Muscle of leg (tissue), 11 donors: ENCODE measurements around the gene CCDC33. TPM values are rescaled to one million over a fixed set of nuclear protein-coding genes. Genes with fewer than 3 reads are reported as not detected.

Experiments
- DNase-seq: peaks from one replicate; pipeline ENCODE4 v3.0.0; 2013
- H3K27ac ChIP-seq: one replicate; pipeline ENCODE4 v1.5.1; 2013; ENCODE audit warnings: mild to moderate bottlenecking, low read length, control low read depth
- H3K27me3 ChIP-seq: one replicate; pipeline ENCODE4 v1.6.1; 2013; ENCODE audit warnings: low read length; ENCODE audit not compliant: control insufficient read depth, insufficient read depth
- H3K36me3 ChIP-seq: one replicate; pipeline ENCODE4 v1.6.1; 2013; ENCODE audit warnings: low read length; ENCODE audit not compliant: control insufficient read depth, insufficient read depth
- H3K4me1 ChIP-seq: one replicate; pipeline ENCODE4 v1.6.1; 2013; ENCODE audit warnings: low read length; ENCODE audit not compliant: control insufficient read depth, insufficient read depth
- H3K4me3 ChIP-seq: one replicate; pipeline ENCODE4 v1.5.1; 2013; ENCODE audit warnings: low read length, control low read depth
- H3K9me3 ChIP-seq: replicated peaks from 2 replicates; pipeline ENCODE4 v1.6.1; 2013; ENCODE audit warnings: low read depth, low read length; ENCODE audit not compliant: control insufficient read depth
- WGBS: methylation state at CpG from one replicate; pipeline ENCODE4 v1.1.5; 2013; ENCODE audit warnings: missing lambda C conversion rate; ENCODE audit not compliant: insufficient coverage; 5-methylcytosine and 5-hydroxymethylcytosine counted together
- polyA plus RNA-seq, 8 donors: library from polyadenylated mRNA; unstranded; fragments of 120-200 nt; gene quantifications; one replicate each; pipeline versions ENCODE4 v1.2.1 to v1.2.3, GENCODE V29; 2013; ENCODE audit warnings: inconsistent platforms in 1 of 8, low replicate concordance in 1 of 8; ENCODE audit not compliant: insufficient read length in 8 of 8, insufficient read depth in 1 of 8
- total RNA-seq: library from RNA; stranded (reverse); fragments of 120-200 nt; gene quantifications from one replicate; pipeline ENCODE4 v1.2.4, GENCODE V29; 2013

CCDC33 gene
- total and polyA plus RNA-seq, 9 donors: 0.04 to 0.36 (median 0.22) TPM; not detected in 3

DNA sequence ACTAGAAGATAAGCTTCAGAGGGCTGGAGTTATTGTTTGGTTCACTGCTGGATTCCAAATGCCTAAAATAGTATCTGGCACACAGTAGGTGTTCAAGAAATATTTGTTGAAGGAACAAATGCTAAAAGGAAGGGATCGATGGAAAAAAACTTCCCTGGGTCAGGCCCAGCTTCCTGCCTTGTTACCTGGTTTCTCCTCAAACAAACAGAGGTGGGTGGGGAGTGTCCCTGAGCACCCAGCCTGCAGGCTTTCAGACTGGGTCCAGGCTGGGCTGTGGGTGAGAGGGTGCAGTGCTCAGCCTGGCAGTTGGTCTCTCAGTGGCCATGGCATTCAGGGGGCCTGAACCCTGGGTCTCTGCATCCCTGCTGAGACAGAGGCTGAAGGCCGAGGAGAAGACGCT, 19.2 kb upstream of the CCDC33 start:
- H3K27ac ChIP-seq: no peak overlapping the region
- no peak overlapping the region for H3K4me3 ChIP-seq
- no peaks in the 10 kb centered on the region for H3K36me3 ChIP-seq
- peaks cover 32% of the 10 kb centered on the region for H3K4me1 ChIP-seq
- DNase-seq: no peak
- no peaks in the 10 kb centered on the region for H3K9me3 ChIP-seq
- WGBS: 82% methylated on average over 3 of the region's 3 CpGs
- H3K27me3 ChIP-seq: peaks cover 2% of the 10 kb centered on the region

DNA sequence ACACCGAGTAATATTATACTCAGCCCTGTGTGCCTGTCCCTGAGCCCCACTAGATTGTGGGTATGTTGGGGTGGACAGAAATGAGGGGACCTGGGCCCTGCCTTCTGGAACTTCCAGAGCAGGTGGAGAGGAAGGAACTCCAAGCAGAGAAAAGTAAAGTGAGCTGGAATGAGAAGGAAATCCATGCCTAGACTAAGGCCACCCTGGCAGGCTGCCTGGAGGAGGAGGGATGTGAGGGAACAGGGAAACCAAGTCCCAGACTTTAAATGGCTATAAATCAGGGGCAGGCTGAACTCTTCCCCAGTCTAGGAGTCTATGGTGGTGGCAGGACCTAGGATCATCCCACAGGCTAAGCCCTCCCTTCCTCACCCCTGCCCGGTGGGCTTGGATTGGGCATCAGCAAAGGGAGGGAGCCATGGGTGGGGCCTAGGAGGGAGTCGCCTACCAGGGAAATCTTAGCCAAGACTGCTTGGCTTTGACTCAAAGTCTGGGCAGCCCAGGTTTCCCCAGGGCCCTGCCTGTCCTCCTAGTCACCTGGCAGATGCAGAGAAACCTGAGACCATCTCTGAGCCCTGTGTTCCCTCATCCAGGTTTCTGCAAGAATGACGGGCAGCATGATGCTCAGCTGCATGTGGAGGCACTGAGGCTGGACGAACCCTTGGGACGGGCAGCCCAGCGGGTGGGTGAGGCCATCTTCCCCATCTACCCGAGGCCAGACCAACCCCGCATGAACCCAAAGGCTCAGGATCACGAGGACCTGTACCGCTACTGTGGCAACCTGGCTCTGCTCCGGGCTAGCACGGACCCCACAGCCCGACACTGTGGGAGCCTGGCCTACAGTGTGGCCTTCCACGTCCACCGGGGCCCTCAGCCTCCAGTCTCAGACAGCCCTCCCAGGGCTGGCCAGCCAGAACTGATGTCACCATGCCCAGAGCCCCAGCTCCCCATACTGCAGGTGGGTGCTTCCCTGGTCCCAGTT, 17.9 kb upstream of the CCDC33 start:
- H3K36me3 ChIP-seq: no peaks in the 10 kb centered on the region
- WGBS: 91% methylated on average over 14 of the region's 16 CpGs
- no peak overlapping the region for H3K4me3 ChIP-seq
- DNase-seq: no peak
- peaks cover 5% of the 10 kb centered on the region for H3K27me3 ChIP-seq
- H3K4me1 ChIP-seq: peaks cover 42% of the 10 kb centered on the region
- H3K9me3 ChIP-seq: no peaks in the 10 kb centered on the region
- no peak overlapping the region for H3K27ac ChIP-seq

DNA sequence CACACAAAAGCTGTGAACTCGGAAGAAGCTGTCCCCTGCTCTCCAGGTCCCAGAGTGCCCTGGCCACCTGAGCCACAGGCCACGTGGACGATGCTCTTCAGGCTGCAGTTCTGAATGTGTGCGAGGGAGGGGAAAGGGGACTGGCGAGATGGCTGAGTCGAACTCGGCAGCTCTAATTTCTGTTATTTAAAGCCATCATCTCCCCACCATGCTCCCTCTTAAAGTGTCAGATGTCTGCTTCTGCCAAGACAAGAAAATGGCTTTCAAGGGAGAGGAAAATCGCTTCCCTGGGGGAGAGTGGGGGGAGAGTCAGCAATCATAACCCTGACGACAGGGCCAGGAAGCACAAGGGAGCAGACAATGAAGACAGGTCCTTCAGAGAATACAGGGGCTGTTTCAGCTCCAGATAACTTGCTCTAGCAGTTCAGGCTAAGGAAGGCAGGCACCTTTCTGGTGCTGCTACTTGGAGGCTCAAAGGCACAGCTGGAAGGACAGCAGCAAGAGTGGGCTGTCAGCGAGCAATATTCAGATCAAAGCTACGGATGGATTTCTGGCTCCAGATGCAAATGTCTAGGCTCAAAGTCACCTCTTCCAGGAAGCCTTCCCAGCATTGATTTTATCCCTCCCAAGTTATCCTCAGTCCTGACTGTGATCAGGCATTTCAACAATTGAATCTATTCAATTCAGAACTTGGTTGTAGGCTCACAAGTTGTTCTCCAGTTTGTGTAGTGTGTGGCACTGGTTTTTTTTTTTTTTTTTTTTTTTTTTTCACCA, 15.5 kb upstream of the CCDC33 start:
- Histone ChIP-seq H3K9me3 (no peaks in the 10 kb centered on the region), H3K4me1 (peaks cover 40% of the 10 kb centered on the region), H3K27me3 (peaks cover 6% of the 10 kb centered on the region), H3K27ac (no peak overlapping the region), H3K4me3 (no peak overlapping the region), H3K36me3 (no peaks in the 10 kb centered on the region)
- 35% methylated on average over 5 of the region's 11 CpGs for WGBS
- DNase-seq: no peak

DNA sequence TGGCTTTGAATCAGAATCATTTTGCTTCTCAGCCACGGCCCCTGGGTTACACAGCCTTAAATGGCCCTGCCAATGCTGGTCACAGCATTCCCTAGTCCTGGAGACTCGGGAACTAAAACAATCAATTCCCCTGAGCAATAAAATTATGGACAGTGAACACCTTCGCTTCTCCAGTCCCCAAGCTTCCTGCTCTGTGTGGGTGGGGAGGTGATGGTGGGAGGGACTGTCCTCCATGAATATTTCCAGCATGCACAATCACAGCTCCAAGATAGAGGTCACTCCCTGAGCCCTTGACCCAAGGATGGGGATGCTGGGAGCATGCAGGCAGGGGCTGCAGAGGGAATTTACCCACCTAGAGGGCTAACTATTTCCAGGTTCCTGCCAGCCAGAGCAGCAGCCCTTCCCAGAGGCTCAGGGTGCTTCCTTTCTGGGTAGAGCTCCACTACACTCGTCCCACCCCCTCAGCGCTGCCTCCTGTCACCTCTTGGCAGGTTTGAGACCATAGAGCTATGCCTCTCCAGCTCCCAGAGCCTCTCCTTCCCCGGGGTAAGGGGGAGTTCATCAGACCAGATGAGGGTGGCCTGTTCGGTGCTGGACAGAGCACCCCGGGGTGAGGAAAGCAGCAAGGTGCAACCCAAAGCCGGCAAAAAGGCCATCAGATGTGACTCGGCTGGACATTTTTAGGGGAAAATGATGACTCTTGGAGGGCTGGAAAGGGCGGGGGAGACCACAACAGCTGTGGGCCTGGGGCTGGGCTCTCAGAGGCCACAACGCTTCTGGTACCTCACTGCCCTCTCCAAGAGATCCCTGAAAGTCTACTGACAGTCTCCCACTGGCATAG, 14.5 kb upstream of the CCDC33 start:
- Histone ChIP-seq H3K9me3 (no peaks in the 10 kb centered on the region), H3K27ac (peak overlapping the region; percentile 20), H3K4me3 (no peak overlapping the region), H3K4me1 (peaks cover 40% of the 10 kb centered on the region), H3K27me3 (peaks cover 6% of the 10 kb centered on the region), H3K36me3 (no peaks in the 10 kb centered on the region)
- WGBS: 28% methylated on average over 7 of the region's 12 CpGs
- DNase-seq: no peak

DNA sequence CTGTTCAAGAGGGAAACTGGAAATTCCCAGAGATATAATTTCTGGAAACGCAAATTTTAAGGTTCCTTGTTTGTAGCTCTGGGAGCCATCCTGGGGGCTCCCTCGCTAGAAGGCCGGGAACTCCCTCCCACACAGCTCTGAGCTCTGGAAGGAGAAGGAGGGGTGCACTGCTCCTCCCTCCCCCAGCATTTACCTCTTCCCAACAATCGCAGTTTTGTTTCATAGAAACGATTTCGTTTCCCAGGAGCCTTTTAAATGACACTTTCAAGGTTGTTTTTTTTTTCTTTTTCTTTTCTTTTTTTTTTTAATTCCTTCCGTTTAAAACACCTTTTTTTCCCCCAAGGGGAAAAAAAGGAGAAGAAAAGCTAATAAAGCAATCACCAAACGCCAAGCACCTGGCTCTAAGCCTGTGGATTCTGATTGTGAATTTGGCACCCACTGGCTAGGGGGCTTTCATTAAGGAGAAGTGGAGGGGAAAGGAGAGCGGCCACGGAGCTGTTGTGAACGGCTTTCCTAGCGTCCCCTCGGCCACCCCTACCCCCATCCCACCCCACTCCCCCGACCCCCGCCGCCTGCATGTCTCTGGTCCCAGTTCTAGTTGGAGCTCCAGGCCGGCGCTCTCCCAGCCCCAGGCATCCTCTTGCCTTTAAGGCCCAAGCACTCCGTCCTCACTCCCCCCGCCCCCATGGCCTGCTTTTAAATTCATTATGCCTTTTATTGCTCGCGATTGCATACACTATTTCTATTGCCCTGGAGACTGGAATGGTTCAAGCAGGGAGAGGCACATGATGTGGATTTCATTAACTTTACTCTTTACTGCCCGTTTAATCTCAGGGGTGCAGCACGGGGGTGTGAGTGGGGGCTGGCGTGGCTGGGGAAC, 13.6 kb upstream of the CCDC33 start:
- Histone ChIP-seq H3K9me3 (no peaks in the 10 kb centered on the region), H3K4me1 (peaks cover 40% of the 10 kb centered on the region), H3K4me3 (no peak overlapping the region), H3K27ac (no peak overlapping the region), H3K27me3 (peaks cover 6% of the 10 kb centered on the region), H3K36me3 (no peaks in the 10 kb centered on the region)
- 27% methylated on average over 2 of the region's 25 CpGs for WGBS
- DNase-seq: peak; percentile 67

DNA sequence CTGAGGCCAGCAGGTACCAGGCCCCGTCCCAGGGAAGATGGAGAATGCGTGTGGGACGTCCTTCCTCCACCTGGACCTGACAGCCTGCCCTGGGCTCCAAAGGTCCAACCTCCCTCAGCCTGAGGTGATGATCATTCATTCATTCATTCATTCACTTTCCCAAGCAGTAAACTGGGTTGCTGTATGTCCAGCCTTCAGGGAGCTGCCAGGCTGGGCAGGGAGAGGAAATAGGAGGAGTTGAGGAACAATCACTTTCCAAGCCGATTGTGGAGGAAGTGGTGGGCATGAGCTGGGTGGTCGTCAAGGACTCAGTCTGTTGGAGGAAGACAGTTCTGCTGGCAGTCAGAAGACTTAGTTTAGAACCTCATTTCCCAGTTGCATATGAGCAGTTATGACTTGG, 10.2 kb upstream of the CCDC33 start:
- no peak overlapping the region for H3K4me3 ChIP-seq
- WGBS: 88% methylated on average over 4 of the region's 5 CpGs
- H3K36me3 ChIP-seq: no peaks in the 10 kb centered on the region
- H3K4me1 ChIP-seq: peaks cover 51% of the 10 kb centered on the region
- peaks cover 12% of the 10 kb centered on the region for H3K27me3 ChIP-seq
- no peak for DNase-seq
- H3K27ac ChIP-seq: no peak overlapping the region
- H3K9me3 ChIP-seq: no peaks in the 10 kb centered on the region

DNA sequence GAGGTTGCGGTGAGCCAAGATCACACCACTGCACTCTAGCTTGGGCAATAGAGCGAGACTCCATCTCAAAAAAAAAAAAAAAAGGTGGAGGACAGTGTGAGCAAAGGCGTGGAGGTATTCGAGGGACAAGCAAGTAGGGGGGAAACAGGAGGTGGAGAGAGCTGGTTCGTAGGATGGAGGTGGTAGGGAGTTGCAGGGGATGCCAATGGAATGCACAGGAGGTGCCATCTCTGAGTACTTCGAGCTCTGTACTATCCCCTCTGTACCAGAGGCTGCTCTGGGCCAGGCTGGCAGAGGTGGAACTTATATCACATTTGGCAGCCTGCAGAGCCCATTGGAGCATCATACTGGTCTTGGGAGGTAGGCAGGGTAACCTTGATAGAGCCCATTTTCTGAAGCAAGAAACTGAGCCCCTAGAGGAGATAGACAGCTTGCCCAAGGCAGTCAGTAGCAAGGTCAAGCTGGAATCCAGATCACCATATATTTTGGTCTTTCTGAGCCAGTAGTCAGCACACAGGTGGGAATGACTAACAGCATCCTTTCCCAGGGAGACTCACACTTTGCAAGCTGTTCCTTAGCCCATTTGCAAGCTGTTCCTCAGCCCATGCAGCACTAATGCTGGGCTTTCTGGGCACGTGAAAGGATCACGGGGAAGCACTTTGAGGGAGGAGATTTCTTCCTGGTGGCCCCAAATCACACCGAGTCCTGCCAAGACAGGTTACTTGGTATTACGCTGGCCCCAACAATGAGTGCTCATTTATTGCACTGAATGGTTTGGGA, 9.2 kb upstream of the CCDC33 start:
- Histone ChIP-seq H3K27me3 (peaks cover 14% of the 10 kb centered on the region), H3K27ac (no peak overlapping the region), H3K4me3 (no peak overlapping the region), H3K36me3 (no peaks in the 10 kb centered on the region), H3K9me3 (no peaks in the 10 kb centered on the region), H3K4me1 (peaks cover 43% of the 10 kb centered on the region)
- 78% methylated on average over 8 of the region's 10 CpGs for WGBS
- no peak for DNase-seq

GRCh38 chr15:74227968-74228722, 8.0 kb upstream of the CCDC33 start:
- WGBS: 5% methylated on average over 4 of the region's 11 CpGs
- H3K4me1 ChIP-seq: peaks cover 33% of the 10 kb centered on the region

More at GRCh38 chr15:74227968-74228722, 8.0 kb upstream of the CCDC33 start:
- DNase-seq: peak; percentile 55
- Histone ChIP-seq H3K4me3 (no peak overlapping the region), H3K27me3 (peaks cover 11% of the 10 kb centered on the region), H3K9me3 (no peaks in the 10 kb centered on the region), H3K36me3 (no peaks in the 10 kb centered on the region), H3K27ac (peak overlapping the region; percentile 78)
